HG03520 (cell line): ENCODE data around the gene ANO2.
"Not testable (repeated sequence)": the region's sequence is repeated elsewhere in the genome, so short reads cannot be mapped to it uniquely, and the experiment has no call there.

Experiments
- ATAC-seq: cut with Tn5 transposase; IDR thresholded peaks from one replicate; pipeline ENCODE4 v1.9.1; 2021; ENCODE audit warnings: mild to moderate bottlenecking, moderate library complexity; ENCODE audit not compliant: unreplicated experiment

ANO2 gene

GRCh38 chr12:5561846-5562245 is 383.2 kb downstream of the ANO2 start:
- ATAC-seq: no peak

GRCh38 chr12:5561057-5561456 is 384.0 kb downstream of the ANO2 start:
- ATAC-seq: no peak

DNA sequence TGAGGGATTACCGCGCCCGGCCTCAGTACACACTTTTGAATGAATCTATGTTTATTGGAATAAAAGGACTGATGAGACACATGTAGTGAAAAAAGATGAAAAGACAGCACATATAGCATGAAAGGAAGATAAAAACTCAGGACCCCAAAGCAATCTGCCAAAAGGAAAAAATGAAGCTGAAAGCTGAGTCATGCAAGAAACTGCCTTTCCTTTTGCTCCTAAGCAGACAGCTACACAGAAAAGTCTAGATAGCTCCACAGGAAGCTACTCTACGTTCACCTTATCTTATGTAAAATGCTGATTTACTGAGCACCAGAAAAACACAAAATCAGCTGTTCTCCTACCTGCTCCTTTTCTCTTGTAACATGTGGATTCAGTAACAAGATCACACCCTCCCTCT is 384.8 kb downstream of the ANO2 start:
- ATAC-seq: no peak

DNA sequence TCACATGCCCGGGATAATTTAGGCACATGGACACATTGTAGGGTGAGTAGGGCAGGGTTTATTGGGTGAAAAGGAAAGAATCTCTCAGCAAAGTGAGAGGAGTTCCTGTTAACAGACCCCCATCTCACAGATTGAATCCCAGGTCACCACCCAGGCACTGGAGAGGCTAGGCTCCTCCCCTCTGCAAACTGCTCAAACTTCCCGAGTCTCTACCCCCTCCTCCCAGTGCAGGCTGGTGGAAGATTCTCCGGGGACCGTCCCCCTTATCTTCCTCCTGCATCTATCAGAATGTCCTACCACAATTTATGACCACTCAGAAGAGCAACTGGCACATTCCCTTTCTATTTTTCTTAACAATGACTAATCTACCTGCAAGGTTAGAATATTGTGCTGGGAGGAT is 387.2 kb downstream of the ANO2 start:
- ATAC-seq: no peak

DNA sequence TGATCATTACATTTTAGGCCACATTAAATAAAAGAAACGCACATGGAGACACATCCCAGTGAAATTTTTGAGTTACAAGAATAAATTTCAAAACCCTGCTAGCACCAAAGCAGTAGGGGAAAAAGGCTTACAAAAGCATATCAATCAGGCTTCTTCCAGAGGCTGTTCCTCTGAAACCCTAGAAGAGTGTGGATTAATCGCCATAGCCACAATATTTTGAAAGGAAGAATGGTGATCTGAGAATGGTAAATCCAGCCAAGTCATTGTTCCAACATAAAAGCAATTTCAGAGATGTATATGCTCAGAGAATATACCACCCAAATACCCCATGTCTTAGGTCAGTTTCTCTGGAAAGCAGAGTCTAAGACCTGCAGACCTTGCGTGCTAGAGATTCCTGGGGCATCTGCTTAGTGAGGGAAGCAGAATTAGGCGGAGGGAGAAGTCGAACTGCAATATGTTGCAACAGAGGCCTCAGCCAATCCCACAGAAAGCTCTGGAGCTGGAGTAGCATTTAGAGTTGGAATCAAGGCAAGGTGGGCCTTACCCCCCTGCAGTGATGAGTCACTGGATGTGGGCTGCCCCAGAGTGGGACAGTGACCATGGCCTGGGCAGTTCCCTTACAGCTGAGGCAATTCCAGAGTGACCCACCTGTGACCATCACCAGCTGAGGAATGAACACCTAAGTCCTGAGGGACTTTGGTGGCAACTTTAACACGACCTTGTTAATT is 387.9 kb downstream of the ANO2 start:
- no peak for ATAC-seq

DNA sequence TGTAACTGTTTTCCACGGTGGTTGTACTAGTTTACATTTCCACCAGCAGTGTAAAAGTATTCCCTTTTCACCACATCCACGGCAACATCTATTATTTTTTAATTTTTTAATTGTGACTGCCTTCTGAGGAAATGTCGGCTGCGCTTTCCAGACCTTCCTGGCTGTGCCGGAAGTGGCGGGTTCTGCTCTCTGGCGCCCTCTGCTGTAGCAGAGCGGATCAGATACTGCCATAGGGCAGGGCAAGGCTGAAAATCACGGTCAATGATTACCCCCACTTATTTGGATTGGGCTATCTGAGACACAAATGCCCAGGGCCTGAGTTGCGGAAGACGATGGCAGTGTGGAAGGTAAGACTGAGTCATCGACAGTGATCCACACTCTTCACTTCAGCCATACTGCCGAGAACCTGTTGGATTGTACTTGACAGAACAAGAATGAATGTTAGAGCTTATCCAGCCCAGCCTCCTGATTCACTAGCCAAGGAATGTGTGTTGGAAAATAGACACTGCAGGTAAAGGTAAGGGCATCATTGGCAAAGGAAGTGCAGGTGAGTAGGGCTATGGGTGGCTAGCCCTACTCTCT is 388.9 kb downstream of the ANO2 start:
- ATAC-seq: no peak

DNA sequence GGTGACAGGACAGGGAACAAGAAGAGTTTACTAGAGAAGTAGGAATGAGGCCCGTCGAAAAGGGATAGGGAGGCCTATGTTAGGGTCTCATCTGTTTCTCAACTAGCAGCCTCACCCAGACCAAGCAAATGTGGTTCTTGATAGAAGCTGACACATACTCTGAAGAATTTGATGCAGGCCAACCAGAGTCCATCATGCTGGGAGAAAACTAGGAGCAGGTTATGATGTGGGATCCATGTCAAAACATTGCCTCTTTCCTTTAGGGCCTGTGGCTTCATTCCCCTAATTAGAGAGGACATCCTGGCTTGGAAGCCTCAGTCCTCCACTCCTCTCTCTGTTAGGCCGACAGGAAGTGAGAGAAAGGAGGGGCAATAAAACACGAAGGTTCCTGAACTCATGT is 390.3 kb downstream of the ANO2 start:
- ATAC-seq: no peak

DNA sequence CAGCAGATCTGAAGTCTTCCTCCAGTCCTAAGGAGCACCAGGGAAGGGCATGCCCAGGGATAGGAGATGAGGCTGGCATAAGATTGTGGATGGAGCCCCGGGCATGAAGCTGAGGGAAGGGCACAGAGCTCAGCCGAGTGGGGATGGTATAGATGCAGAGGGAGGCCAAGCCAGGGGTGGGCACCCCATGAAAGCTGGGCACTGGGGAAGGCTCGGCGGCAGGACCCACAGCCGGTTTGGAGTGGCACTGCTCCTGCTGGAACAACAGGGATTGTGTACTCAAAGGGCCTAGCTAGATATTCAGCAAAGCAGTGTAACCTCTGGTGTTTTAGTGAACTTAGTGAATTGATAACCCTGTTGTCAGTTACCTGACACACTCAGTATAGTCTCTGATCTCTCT is 396.0 kb downstream of the ANO2 start:
- ATAC-seq: no peak

- ATAC-seq: no peak
Measured at GRCh38 chr12:5548152-5548943, 396.7 kb downstream of the ANO2 start.

- ATAC-seq: no peak
Measured at GRCh38 chr12:5546616-5547015, 398.4 kb downstream of the ANO2 start.

DNA sequence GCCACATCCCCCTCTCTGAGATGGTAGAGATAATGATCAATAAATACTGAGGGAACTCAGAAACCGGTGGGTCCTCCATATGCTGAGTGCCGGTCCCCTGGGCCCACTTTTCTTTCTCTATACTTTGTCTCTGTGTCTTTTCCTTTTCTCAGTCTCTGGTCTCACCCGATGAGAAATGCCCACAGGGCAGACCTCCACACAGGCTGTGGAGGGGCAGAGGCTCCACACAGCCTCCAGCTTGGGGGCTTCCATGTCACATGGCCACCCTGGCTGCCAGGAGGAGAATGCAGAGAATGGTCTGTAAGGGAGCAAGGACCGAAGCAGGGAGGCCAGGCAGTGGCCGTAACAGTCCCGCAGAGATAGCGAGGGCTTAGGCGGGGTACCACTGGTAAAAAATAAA is 407.3 kb downstream of the ANO2 start:
- ATAC-seq: no peak

GRCh38 chr12:5537026-5537615 is 407.9 kb downstream of the ANO2 start:
- ATAC-seq: not testable (repeated sequence)

DNA sequence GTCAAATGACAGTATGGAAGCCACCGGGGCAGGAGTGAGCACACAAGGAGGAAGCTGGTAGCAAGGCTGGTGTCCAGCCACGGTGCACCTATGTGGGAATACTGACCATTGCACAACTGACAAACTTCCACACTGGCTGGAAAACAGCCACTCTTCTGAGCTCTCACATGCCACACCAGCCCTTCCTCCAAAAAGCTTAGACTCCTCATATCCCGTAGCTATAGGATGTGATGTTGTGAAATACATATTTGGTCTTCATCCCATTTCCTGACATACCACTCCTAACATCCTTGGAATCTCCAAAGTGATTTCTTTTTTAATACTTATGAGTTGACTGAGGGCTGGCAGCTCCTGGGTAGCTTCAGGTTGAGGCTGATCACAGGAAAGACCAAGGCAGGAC is 409.5 kb downstream of the ANO2 start:
- ATAC-seq: no peak

- ATAC-seq: no peak
Measured at GRCh38 chr12:5534426-5535199, 410.4 kb downstream of the ANO2 start.

DNA sequence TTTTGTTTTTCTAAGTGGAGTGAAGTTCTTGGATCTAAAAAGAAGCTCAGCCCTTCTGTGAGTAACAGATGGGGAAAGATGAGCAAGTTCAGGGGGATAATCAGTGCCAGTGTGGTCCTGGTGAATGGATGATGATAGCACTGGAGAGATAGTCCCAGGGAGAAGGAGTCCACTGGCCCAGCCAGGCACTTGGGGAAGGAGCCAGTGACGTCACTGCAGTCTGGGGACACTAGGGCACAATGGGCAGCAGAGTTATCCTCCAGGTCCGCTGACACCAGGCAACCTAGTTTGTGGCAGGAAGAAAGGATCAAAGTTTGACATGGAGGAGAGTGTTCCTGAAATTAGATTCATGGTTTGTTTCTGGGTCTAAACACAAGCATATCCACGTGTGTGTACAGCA is 411.7 kb downstream of the ANO2 start:
- ATAC-seq: no peak

- no peak for ATAC-seq
Measured at GRCh38 chr12:5525783-5526367, 419.2 kb downstream of the ANO2 start.

DNA sequence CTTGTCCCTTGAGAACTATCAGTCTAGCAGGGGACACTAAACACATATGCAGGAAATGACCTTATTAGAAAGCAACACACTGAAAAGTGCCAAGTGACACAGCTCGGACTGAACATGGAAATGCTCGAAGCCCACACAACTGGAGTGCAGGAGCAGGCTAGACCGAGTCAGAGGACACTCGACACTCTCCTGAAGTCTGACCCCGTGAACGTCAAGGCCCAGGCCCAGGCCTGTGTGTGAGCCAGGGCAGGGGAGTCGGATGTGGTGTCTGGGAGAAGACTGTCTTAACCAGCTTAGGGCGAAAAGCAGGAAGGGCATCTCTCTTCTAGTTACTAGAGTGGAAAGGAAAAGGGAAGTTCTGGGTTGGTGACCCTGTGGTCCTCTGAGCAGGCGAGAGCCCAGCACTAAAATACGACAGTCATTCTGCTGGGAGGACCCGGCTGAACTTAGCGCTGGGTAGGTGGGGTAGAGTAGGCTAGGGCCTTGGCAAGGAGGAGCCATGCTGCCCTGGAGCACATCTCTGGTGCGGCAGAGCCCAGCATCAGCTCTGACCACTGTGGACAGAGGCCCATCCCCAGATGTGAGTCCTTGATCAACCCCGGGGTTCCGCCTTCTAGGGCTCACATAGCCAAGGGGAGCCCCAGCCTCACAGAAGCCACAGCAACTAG is 420.2 kb downstream of the ANO2 start:
- ATAC-seq: no peak

- no peak for ATAC-seq
Measured at GRCh38 chr12:5524116-5524768, 420.8 kb downstream of the ANO2 start.

- ATAC-seq: no peak
Measured at GRCh38 chr12:5523396-5524115, 421.5 kb downstream of the ANO2 start.
